Measurements from ENCODE around the gene PLPPR1. TPM values are rescaled to one million over a fixed set of nuclear protein-coding genes. Genes with fewer than 3 reads are reported as not detected.

Gene PLPPR1
- total RNA-seq, 1 experiment from 2014 or later = 2.4 TPM

- H4K8ac ChIP-seq (replicated peaks; ENCODE audit: insufficient read length, low read depth, low read length) = no peak overlapping the region
- no peaks in the 10 kb centered on the region for H3K27me3 ChIP-seq (ENCODE audit: insufficient read depth, low read length)
- H3K56ac ChIP-seq (ENCODE audit: insufficient read length, low read depth, low read length) = no peak overlapping the region
- no peak overlapping the region for H4K5ac ChIP-seq (ENCODE audit: insufficient read length, low read depth, low read length)
- no CpG with 5 or more reads among the region's 3 CpGs for WGBS (ENCODE audit: extremely low coverage, insufficient read length, low lambda C conversion rate)
- H2BK15ac ChIP-seq (ENCODE audit: low read depth, low read length) = no peak overlapping the region
- no peak overlapping the region for H2BK5ac ChIP-seq (ENCODE audit: insufficient read length, low read length)
- H3K4me3 Mint-ChIP-seq = no peak overlapping the region
- H3K79me1 ChIP-seq (ENCODE audit: insufficient read depth, low read depth, low read length, poor library complexity, severe bottlenecking) = no peaks in the 10 kb centered on the region
- H3K27me3 Mint-ChIP-seq (ENCODE audit: low read depth) = no peaks in the 10 kb centered on the region; the same call in 1 of the 2 replicates
- H2BK20ac ChIP-seq (ENCODE audit: low read depth, low read length, poor library complexity, severe bottlenecking) = no peak overlapping the region
- peaks cover 2 to 18% (median 9%) of the 10 kb centered on the region in 3 experiments; a peak in 6 of 7 replicates for H3K36me3 Mint-ChIP-seq (ENCODE audit: insufficient read depth in 1 of 3, low read depth in 3 of 3)
- H3K4me1 ChIP-seq (ENCODE audit: insufficient read depth, low read length) = no peaks in the 10 kb centered on the region
- H3K14ac ChIP-seq (ENCODE audit: insufficient read depth, low read length) = no peak overlapping the region
- H3K4ac ChIP-seq (ENCODE audit: low read depth, low read length) = no peak overlapping the region
- H3K23me2 ChIP-seq (ENCODE audit: insufficient read length, low read depth, low read length, poor library complexity, severe bottlenecking) = no peaks in the 10 kb centered on the region
- no peak overlapping the region for H2BK120ac ChIP-seq (ENCODE audit: low read depth, low read length, poor library complexity, severe bottlenecking)
- no peak for TF ChIP-seq CTCF (conservative IDR thresholded peaks at IDR 0.05)
- no peak overlapping the region for H3K27ac Mint-ChIP-seq
- H3K18ac ChIP-seq (ENCODE audit: insufficient read length, low read depth, low read length) = no peak overlapping the region
- H3K9me3 Mint-ChIP-seq = peaks cover 14 to 16% of the 10 kb centered on the region in 2 experiments
- no peak overlapping the region for H3K4me2 ChIP-seq (ENCODE audit: insufficient read depth, insufficient read length, low read length)
- no peak overlapping the region for H2AFZ ChIP-seq (ENCODE audit: low read length)
- H4K20me1 ChIP-seq (ENCODE audit: control insufficient read depth, insufficient read depth, insufficient read length) = no peaks in the 10 kb centered on the region
- H2AK5ac ChIP-seq (ENCODE audit: insufficient read length, low read length) = no peak overlapping the region
- H4K91ac ChIP-seq (ENCODE audit: insufficient read length, low read depth, low read length) = no peak overlapping the region
- no peaks in the 10 kb centered on the region for H3K9me3 ChIP-seq (ENCODE audit: control insufficient read depth, low read depth, low read length)
- H3K79me2 ChIP-seq (ENCODE audit: insufficient read depth, low read length) = no peaks in the 10 kb centered on the region
- no peak overlapping the region for H3K9ac ChIP-seq (ENCODE audit: extremely low read depth, insufficient read length, low read length)
- no peak overlapping the region for H3K23ac ChIP-seq (ENCODE audit: insufficient read length, low read depth, low read length)
- H3K27ac ChIP-seq (ENCODE audit: insufficient read length, low read depth, low read length) = no peak overlapping the region
- H3T11ph ChIP-seq (ENCODE audit: low read length) = no peak overlapping the region
- H3K4me1 Mint-ChIP-seq = peaks cover 12 to 13% of the 10 kb centered on the region in 2 experiments
- DNase-seq = no peak
- H2BK12ac ChIP-seq (ENCODE audit: insufficient read length, low read depth, low read length) = no peak overlapping the region
These were observed 22.1 kb downstream of the PLPPR1 start for GRCh38 chr9:101050650-101051049.
